Left ventricle myocardium inferior (tissue), 1 donor: ENCODE results near the gene SPOCK3. TPM values are rescaled to one million over a fixed set of nuclear protein-coding genes. Genes with fewer than 3 reads are reported as not detected.

Source experiments
- DNase-seq: peaks from one replicate; pipeline ENCODE4 v3.0.0-alpha.2; 2020
- H3K27ac ChIP-seq: fragments of 200-600 bp; replicated peaks from 2 replicates; pipeline ENCODE4 v1.8.0; 2021
- H3K27me3 ChIP-seq: fragments of 200-600 bp; 2 replicates; pipeline ENCODE4 v1.8.0; 2021; ENCODE audit warnings: low read depth
- H3K36me3 ChIP-seq: fragments of 200-600 bp; 2 replicates; pipeline ENCODE4 v1.8.0; 2021
- H3K4me1 ChIP-seq: fragments of 200-600 bp; 2 replicates; pipeline ENCODE4 v1.8.0; 2021
- H3K4me3 ChIP-seq: fragments of 200-600 bp; 2 replicates; pipeline ENCODE4 v1.8.0; 2021; ENCODE audit warnings: mild to moderate bottlenecking, moderate library complexity
- H3K9me3 ChIP-seq: fragments of 200-600 bp; replicated peaks from 2 replicates; pipeline ENCODE4 v1.8.0; 2021
- CTCF ChIP-seq: fragments of 200-600 bp; IDR thresholded peaks from 2 replicates; pipeline ENCODE4 v1.8.0; 2021; ENCODE audit warnings: antibody characterized with exemption, mild to moderate bottlenecking, borderline replicate concordance
- intact Hi-C: fragments of 100-400 bp; cut with micrococcal nuclease; formaldehyde crosslinking; loops from one replicate; pipeline ENCODE4 v1.11.0; 2022
- total RNA-seq: library from RNA; stranded (reverse); fragmentation: NEBNext Ultra II Directional; extraction: Animal tissue kit (Norgen Biotek cat#: 25700); gene quantifications from one replicate; pipeline ENCODE4 v1.2.1, GENCODE V29; 2021
- donor health status: DM: no; HTN: yes; CAD: no; lungs with severe emphysema.

Gene SPOCK3
- total RNA-seq, 1 donor from 2014 or later = 0.22 TPM

- no peak for TF ChIP-seq CTCF
- no peak for DNase-seq
- intact Hi-C loops = no loop called here
- H3K4me1 ChIP-seq = no peaks in the 10 kb centered on the region
- no peaks in the 10 kb centered on the region for H3K36me3 ChIP-seq
- H3K9me3 ChIP-seq = no peaks in the 10 kb centered on the region
- no peak overlapping the region for H3K27ac ChIP-seq
- no peak overlapping the region for H3K4me3 ChIP-seq
- no peaks in the 10 kb centered on the region for H3K27me3 ChIP-seq
These were observed 12.2 kb downstream of the SPOCK3 start for GRCh38 chr4:167222099-167222498.

- DNase-seq = no peak
- no peak overlapping the region for H3K4me3 ChIP-seq
- H3K4me1 ChIP-seq = no peaks in the 10 kb centered on the region
- no peaks in the 10 kb centered on the region for H3K9me3 ChIP-seq
- H3K27ac ChIP-seq = no peak overlapping the region
- no peaks in the 10 kb centered on the region for H3K36me3 ChIP-seq
- intact Hi-C loops = no loop called here
- no peak for TF ChIP-seq CTCF
- H3K27me3 ChIP-seq = no peaks in the 10 kb centered on the region
These were observed 13.2 kb downstream of the SPOCK3 start for GRCh38 chr4:167221084-167221483.

- Histone ChIP-seq H3K27ac (no peak overlapping the region), H3K4me1 (no peaks in the 10 kb centered on the region), H3K27me3 (no peaks in the 10 kb centered on the region), H3K9me3 (no peaks in the 10 kb centered on the region), H3K36me3 (no peaks in the 10 kb centered on the region), H3K4me3 (no peak overlapping the region)
- no peak for DNase-seq
- intact Hi-C loops = no loop called here
- TF ChIP-seq CTCF = no peak
These were observed 16.2 kb downstream of the SPOCK3 start for GRCh38 chr4:167218022-167218608.

- no peaks in the 10 kb centered on the region for H3K4me1 ChIP-seq
- intact Hi-C loops = no loop called here
- H3K27ac ChIP-seq = no peak overlapping the region
- no peak for TF ChIP-seq CTCF
- H3K4me3 ChIP-seq = no peak overlapping the region
- no peaks in the 10 kb centered on the region for H3K27me3 ChIP-seq
- no peak for DNase-seq
- H3K36me3 ChIP-seq = no peaks in the 10 kb centered on the region
- H3K9me3 ChIP-seq = no peaks in the 10 kb centered on the region
These were observed 17.5 kb downstream of the SPOCK3 start for GRCh38 chr4:167216783-167217182.

GRCh38 chr4:167210166-167210565 lies 24.1 kb downstream of the SPOCK3 start:
- Histone ChIP-seq H3K4me3 (no peak overlapping the region), H3K27ac (no peak overlapping the region), H3K9me3 (no peaks in the 10 kb centered on the region), H3K27me3 (no peaks in the 10 kb centered on the region), H3K4me1 (no peaks in the 10 kb centered on the region), H3K36me3 (no peaks in the 10 kb centered on the region)
- intact Hi-C loops = no loop called here
- TF ChIP-seq CTCF = no peak
- no peak for DNase-seq
